Immature natural killer cell (primary cell): ENCODE measurements around the gene RASSF1. TPM values are rescaled to one million over a fixed set of nuclear protein-coding genes. Genes with fewer than 3 reads are reported as not detected.
"Not testable (repeated sequence)": the region's sequence is repeated elsewhere in the genome, so short reads cannot be mapped to it uniquely, and the experiment has no call there.

Source experiments
- DNase-seq, 3 donors: peaks; one replicate each; pipeline ENCODE4 v3.0.0; 2022; ENCODE audit warnings: mixed read lengths in 1 of 3
- H3K27ac Mint-ChIP-seq, 6 donors: one replicate each; pipeline ENCODE4 v1.8.0; 2020; ENCODE audit warnings: mixed read lengths in 6 of 6, mild to moderate bottlenecking in 5 of 6, inconsistent platforms in 4 of 6, moderate library complexity in 3 of 6
- H3K27me3 Mint-ChIP-seq, 3 donors: one replicate each; pipeline ENCODE4 v1.8.0; 2020 to 2021; ENCODE audit warnings: low read depth in 3 of 3, mild to moderate bottlenecking in 3 of 3, mixed read lengths in 3 of 3, moderate library complexity in 3 of 3, inconsistent platforms in 1 of 3
- H3K36me3 Mint-ChIP-seq, 3 donors: one replicate each; pipeline ENCODE4 v1.8.0; 2020; ENCODE audit warnings: mixed read lengths in 3 of 3, inconsistent platforms in 2 of 3, mild to moderate bottlenecking in 2 of 3
- H3K4me1 Mint-ChIP-seq, 2 donors: one replicate each; pipeline ENCODE4 v1.8.0; 2020; ENCODE audit warnings: inconsistent platforms in 2 of 2, mild to moderate bottlenecking in 2 of 2, mixed read lengths in 2 of 2, moderate library complexity in 1 of 2
- H3K4me3 Mint-ChIP-seq, 5 donors: one replicate each; pipeline ENCODE4 v1.8.0; 2020; ENCODE audit warnings: mild to moderate bottlenecking in 5 of 5, mixed read lengths in 5 of 5, inconsistent platforms in 3 of 5, moderate library complexity in 3 of 5
- H3K9me3 Mint-ChIP-seq, 6 donors: one replicate each; pipeline ENCODE4 v1.8.0; 2020; ENCODE audit warnings: mild to moderate bottlenecking in 6 of 6, mixed read lengths in 6 of 6, inconsistent platforms in 4 of 6, moderate library complexity in 3 of 6
- polyA plus RNA-seq, 3 donors: library from polyadenylated mRNA; unstranded; fragments of 300-500 nt; fragmentation: Illumina TruSeq; gene quantifications; one replicate each; pipeline ENCODE4 v1.2.3, GENCODE V29; 2021

The RASSF1 gene
- polyA plus RNA-seq, 3 donors from 2014 or later = 172 to 253 (median 187) TPM

GRCh38 chr3:50322115-50322385 is 18.6 kb downstream of the RASSF1 start:
- peaks cover 0 to 2% (median 0%) of the 10 kb centered on the region in 3 donors for H3K27me3 Mint-ChIP-seq
- H3K4me3 Mint-ChIP-seq = peak overlapping the region in 4 of 5 donors; percentile 82 to 86 (median 85)
- peaks cover 43 to 46% of the 10 kb centered on the region in 2 donors for H3K4me1 Mint-ChIP-seq
- DNase-seq = no peak
- no peaks in the 10 kb centered on the region for H3K9me3 Mint-ChIP-seq
- no peak overlapping the region for H3K27ac Mint-ChIP-seq
- no peaks in the 10 kb centered on the region for H3K36me3 Mint-ChIP-seq

DNA sequence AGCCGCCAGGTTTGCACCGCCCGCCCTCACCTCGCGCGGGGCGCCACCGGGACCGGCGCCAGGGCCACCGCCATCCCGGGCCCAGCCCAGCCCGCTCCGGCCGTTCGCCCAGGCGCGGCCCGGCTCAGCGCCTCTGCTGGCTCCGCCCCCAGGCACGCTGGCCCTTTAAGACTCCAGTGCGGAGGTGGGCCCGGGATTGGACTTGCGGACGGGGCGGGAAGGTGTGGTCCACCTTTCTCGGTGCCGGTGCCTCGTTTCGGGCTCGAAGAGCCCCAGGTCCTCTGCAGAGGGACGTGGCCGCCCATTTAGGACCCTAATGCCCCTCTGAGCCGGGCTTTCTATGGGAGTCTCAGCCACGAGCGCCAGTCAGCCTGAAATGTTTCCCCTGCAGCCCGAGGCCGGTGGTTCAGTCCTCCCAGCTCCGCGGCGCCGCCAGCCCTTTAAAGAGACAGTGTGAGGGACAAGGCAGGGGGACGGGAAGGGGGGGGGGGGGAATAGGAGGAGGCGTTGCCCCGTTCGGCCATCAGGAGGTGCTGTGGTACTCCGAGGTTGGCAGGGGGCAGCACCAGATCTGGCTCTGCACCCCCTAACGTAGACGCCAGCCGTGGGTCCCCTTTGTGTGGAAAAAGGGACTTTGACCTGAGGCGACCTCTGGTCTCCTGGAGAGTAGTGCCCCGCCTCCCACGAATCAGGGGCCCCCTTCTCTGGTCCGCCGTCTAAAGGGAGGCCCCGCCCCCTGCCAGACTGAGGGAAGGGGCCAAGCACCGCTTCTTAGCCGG is 19.1 kb downstream of the RASSF1 start:
- Mint-ChIP-seq H3K4me3 (peak overlapping the region; percentile 81 to 86 (median 85)), H3K4me1 (peaks cover 44 to 46% of the 10 kb centered on the region in 2 donors), H3K36me3 (no peaks in the 10 kb centered on the region), H3K9me3 (no peaks in the 10 kb centered on the region), H3K27ac (peak overlapping the region; percentile 80 to 92 (median 88)), H3K27me3 (peaks cover 0 to 3% (median 2%) of the 10 kb centered on the region in 3 donors)
- peak; percentile 80 to 82 (median 81) for DNase-seq

DNA sequence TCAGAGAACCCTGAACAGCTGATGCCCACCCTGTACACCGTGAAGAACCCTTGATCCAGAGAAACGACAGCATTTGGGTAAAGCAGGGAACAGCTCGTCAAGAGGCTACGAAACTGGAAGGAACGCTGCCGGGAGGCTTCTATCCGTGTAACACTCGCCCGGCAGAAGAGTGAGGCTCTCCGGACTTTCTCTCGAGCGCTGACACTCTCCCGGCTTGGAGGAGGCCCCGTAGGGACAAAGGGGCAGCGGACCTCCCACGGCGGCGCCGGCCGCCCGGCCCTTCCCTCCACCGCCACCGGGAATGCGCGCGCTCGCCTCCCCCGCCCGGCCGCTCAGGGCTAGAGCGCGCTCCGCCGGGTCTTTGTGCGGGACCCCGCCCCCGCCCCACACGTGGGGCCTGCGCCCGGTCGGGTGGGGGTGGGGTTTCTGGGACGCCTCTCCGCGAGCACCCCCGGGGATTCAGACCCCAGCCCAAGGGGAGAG is 19.7 kb downstream of the RASSF1 start:
- peak overlapping the region; percentile 69 to 94 (median 90) for H3K27ac Mint-ChIP-seq
- no peaks in the 10 kb centered on the region for H3K36me3 Mint-ChIP-seq
- H3K4me1 Mint-ChIP-seq = peaks cover 48 to 50% of the 10 kb centered on the region in 2 donors
- peak overlapping the region; percentile 91 to 96 (median 94) for H3K4me3 Mint-ChIP-seq
- peaks cover 0 to 4% (median 4%) of the 10 kb centered on the region in 3 donors for H3K27me3 Mint-ChIP-seq
- no peak for DNase-seq
- no peaks in the 10 kb centered on the region for H3K9me3 Mint-ChIP-seq

GRCh38 chr3:50319894-50320625 is 20.6 kb downstream of the RASSF1 start:
- peak overlapping the region; percentile 91 to 96 (median 94) for H3K4me3 Mint-ChIP-seq
- H3K27me3 Mint-ChIP-seq = peaks cover 0 to 4% (median 4%) of the 10 kb centered on the region in 3 donors
- H3K36me3 Mint-ChIP-seq = peaks cover 0 to 3% (median 2%) of the 10 kb centered on the region in 3 donors
- peak overlapping the region in 5 of 6 donors; percentile 78 to 94 (median 90) for H3K27ac Mint-ChIP-seq
- H3K4me1 Mint-ChIP-seq = peaks cover 49 to 51% of the 10 kb centered on the region in 2 donors
- no peak for DNase-seq
- no peaks in the 10 kb centered on the region for H3K9me3 Mint-ChIP-seq

GRCh38 chr3:50319181-50319893 is 21.3 kb downstream of the RASSF1 start:
- Mint-ChIP-seq H3K4me3 (peak overlapping the region; percentile 62 to 96 (median 74)), H3K9me3 (no peaks in the 10 kb centered on the region), H3K27me3 (peaks cover 0 to 4% (median 4%) of the 10 kb centered on the region in 3 donors), H3K36me3 (peaks cover 0 to 4% (median 3%) of the 10 kb centered on the region in 3 donors), H3K27ac (peak overlapping the region in 5 of 6 donors; percentile 74 to 79 (median 76)), H3K4me1 (peaks cover 43 to 46% of the 10 kb centered on the region in 2 donors)
- no peak for DNase-seq

DNA sequence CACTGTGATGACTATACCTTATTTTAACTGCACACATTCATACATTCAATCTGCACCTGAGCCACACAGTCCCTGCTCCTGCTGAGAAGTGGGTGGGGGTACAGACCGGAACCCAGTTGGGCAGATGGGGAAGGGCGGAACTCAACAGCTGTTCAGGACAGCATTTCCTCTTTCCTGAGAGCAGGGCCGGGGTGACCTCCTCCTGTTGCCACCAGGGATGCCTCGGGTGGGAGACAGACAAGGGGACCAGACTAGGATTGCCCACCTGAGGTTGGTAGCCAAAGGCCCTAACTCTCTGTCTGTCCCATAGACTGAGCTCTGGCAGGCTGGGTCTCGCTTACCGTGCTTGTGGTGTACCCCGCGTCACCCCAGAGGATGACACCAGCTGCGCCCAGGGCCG is 22.0 kb downstream of the RASSF1 start:
- Mint-ChIP-seq H3K27me3 (peaks cover 0 to 4% (median 4%) of the 10 kb centered on the region in 3 donors), H3K36me3 (peaks cover 0 to 6% (median 4%) of the 10 kb centered on the region in 3 donors), H3K27ac (peak overlapping the region; percentile 71 to 79 (median 75)), H3K9me3 (no peaks in the 10 kb centered on the region), H3K4me3 (peak overlapping the region; percentile 65 to 96 (median 72)), H3K4me1 (peaks cover 48 to 49% of the 10 kb centered on the region in 2 donors)
- DNase-seq = no peak

- H3K27ac Mint-ChIP-seq = peak overlapping the region in 3 of 6 donors; percentile 74 to 79 (median 76)
- peaks cover 0 to 4% (median 4%) of the 10 kb centered on the region in 3 donors for H3K27me3 Mint-ChIP-seq
- H3K4me3 Mint-ChIP-seq = peak overlapping the region in 4 of 5 donors; percentile 59 to 96 (median 72)
Measured at GRCh38 chr3:50318163-50318562, 22.5 kb downstream of the RASSF1 start.

DNA sequence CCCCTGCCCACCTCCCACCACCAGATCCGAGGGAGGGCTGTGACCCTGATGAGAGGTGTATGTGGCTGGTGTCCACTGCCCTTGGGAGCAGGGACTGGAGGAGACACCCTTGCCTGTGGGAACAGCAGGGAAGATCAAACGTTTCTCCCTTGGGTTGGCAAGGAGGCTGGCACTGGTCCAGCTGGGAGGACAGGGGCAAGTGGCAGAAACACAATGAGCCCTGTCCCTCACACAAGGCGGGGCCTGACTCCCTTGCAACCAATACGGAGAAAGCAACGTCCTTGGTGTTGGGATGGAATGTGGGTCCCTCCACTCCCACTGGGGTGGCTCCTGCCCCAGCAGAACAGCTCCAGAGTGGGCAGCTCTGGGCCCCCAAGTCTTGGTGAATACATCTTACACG is 23.3 kb downstream of the RASSF1 start:
- H3K27ac Mint-ChIP-seq = peak overlapping the region in 1 of 6 donors; percentile 61
- DNase-seq = no peak
- H3K9me3 Mint-ChIP-seq = no peaks in the 10 kb centered on the region
- H3K4me3 Mint-ChIP-seq = peak overlapping the region in 1 of 5 donors; percentile 12
- peaks cover 46 to 49% of the 10 kb centered on the region in 2 donors for H3K4me1 Mint-ChIP-seq
- H3K36me3 Mint-ChIP-seq = peaks cover 0 to 6% (median 4%) of the 10 kb centered on the region in 3 donors
- H3K27me3 Mint-ChIP-seq = peaks cover 0 to 5% (median 4%) of the 10 kb centered on the region in 3 donors

More at GRCh38 chr3:50318163-50318562, 22.5 kb downstream of the RASSF1 start:
- DNase-seq = no peak
- peaks cover 48 to 49% of the 10 kb centered on the region in 2 donors for H3K4me1 Mint-ChIP-seq
- H3K9me3 Mint-ChIP-seq = no peaks in the 10 kb centered on the region
- H3K36me3 Mint-ChIP-seq = peaks cover 0 to 6% (median 4%) of the 10 kb centered on the region in 3 donors

DNA sequence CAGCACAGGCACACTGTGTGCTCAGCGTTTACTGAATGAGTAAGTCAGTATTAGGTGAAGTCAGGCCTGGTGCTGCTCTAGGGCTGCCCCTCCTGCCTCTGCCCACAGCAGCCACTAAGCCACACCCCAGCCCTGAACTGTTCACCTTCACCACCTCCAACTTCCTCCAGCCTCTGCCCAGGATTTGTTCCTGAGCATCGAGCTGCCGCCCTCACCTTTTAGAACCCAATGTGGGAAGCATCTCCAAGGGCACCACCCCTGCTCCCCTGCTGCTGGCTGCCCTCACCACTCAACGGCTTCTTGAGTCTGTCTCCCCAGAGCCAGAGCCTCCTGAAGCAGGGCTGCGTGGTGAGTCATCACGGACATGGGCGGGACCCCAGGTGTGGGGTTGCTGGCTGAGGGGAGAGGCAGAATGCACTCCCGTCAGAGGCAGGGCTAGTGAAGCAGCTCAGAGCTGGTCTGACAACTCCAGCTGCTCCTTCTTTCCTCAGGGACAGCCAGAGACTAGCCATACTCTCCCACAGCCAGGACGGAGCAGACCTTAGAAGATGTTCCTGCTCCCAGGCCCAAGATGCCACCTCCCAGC is 23.9 kb downstream of the RASSF1 start:
- no peaks in the 10 kb centered on the region for H3K9me3 Mint-ChIP-seq
- peak overlapping the region; percentile 45 to 70 (median 52) for H3K4me3 Mint-ChIP-seq
- DNase-seq = no peak
- H3K27ac Mint-ChIP-seq = peak overlapping the region; percentile 34 to 89 (median 70)
- peaks cover 0 to 5% (median 4%) of the 10 kb centered on the region in 3 donors for H3K27me3 Mint-ChIP-seq
- H3K4me1 Mint-ChIP-seq = peaks cover 46 to 49% of the 10 kb centered on the region in 2 donors
- peaks cover 0 to 6% (median 4%) of the 10 kb centered on the region in 3 donors for H3K36me3 Mint-ChIP-seq

DNA sequence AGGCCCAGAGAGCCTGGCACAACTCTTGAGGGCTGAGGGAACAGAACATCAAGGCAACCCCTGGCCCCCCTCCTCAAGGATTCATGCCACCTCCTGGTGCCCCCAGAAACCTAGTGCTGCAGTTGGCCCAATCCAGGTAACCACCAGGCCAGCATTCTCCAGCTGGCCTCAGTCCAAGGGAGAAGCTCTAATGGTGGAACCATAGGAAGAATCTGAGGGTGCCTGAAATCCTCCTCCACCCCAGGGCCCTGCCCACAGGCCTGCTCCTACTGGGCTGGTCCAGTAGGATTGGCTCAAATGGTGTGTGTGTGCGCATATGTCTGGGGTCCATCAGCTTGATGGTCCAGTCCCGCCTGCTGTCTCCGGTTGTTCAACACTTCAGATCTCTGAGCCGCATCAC is 25.8 kb downstream of the RASSF1 start:
- no peak for DNase-seq
- peaks cover 36 to 39% of the 10 kb centered on the region in 2 donors for H3K4me1 Mint-ChIP-seq
- no peaks in the 10 kb centered on the region for H3K9me3 Mint-ChIP-seq
- no peak overlapping the region for H3K4me3 Mint-ChIP-seq
- H3K27ac Mint-ChIP-seq = no peak overlapping the region
- peaks cover 0 to 6% (median 4%) of the 10 kb centered on the region in 3 donors for H3K36me3 Mint-ChIP-seq
- H3K27me3 Mint-ChIP-seq = peaks cover 0 to 4% (median 3%) of the 10 kb centered on the region in 3 donors

DNA sequence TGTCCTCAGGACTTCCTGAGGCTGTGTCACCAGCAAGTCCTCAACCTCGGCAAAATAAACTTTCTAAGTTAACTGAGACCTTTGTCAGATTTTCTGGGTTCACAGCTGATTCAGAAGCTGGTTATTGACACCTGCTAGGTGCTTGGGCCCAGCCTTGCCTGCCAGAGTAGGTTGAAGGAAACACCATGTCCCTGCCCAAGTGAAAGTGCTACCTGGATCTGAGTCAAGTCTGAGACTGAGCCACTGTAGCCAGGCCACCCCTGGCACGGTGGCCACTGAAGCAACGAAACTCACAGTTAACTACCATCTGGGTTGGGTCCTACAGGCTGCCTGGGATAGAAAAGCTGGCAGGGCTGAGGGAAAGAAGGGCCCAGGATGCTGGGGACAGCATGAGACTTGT is 26.3 kb downstream of the RASSF1 start:
- Mint-ChIP-seq H3K27ac (peak overlapping the region in 2 of 6 donors; percentile 31 to 43), H3K9me3 (no peaks in the 10 kb centered on the region), H3K36me3 (peaks cover 0 to 6% (median 4%) of the 10 kb centered on the region in 3 donors), H3K4me1 (peaks cover 32 to 34% of the 10 kb centered on the region in 2 donors), H3K27me3 (peaks cover 0 to 4% (median 3%) of the 10 kb centered on the region in 3 donors), H3K4me3 (no peak overlapping the region)
- DNase-seq = no peak

DNA sequence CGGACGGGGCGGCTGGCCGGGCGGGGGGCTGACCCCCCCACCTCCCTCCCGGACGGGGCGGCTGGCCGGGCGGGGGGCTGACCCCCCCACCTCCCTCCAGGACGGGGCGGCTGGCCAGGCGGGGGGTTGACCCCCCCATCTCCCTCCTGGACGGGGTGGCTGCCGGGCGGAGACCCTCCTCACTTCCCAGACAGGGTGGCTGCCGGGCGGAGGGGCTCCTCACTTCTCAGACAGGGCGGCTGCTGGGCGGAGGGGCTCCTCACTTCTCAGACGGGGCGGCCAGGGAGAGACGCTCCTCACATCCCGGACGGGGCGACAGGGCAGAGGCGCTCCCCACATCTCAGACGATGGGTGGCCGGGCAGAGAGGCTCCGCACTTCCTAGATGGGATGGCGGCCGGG is 28.6 kb downstream of the RASSF1 start:
- not testable (repeated sequence) for H3K9me3 Mint-ChIP-seq, H3K36me3 Mint-ChIP-seq, H3K27me3 Mint-ChIP-seq, H3K27ac Mint-ChIP-seq, DNase-seq, H3K4me3 Mint-ChIP-seq
- peaks cover 17 to 18% of the 10 kb centered on the region in 2 donors for H3K4me1 Mint-ChIP-seq

- H3K9me3 Mint-ChIP-seq = no peaks in the 10 kb centered on the region
- no peaks in the 10 kb centered on the region for H3K36me3 Mint-ChIP-seq
- peaks cover 10 to 14% of the 10 kb centered on the region in 2 donors for H3K4me1 Mint-ChIP-seq
- H3K27me3 Mint-ChIP-seq = peaks cover 0 to 3% (median 0%) of the 10 kb centered on the region in 3 donors
- no peak overlapping the region for H3K27ac Mint-ChIP-seq
- no peak overlapping the region for H3K4me3 Mint-ChIP-seq
- DNase-seq = no peak
Measured at GRCh38 chr3:50304601-50305000, 36.0 kb downstream of the RASSF1 start.
